CD4-positive, alpha-beta T cell treated with Interleukin-4 for 4 hours (primary cell): ENCODE data around the gene CCDC88B.
A peak's percentile ranks its signal among the peaks of the same experiment; 100 is the strongest.

Experiments used
- DNase-seq: peaks from one replicate; pipeline ENCODE4 v3.0.0-alpha.2; 2020

The CCDC88B gene

GRCh38 chr11:64364911-64365310 lies 24.9 kb downstream of the CCDC88B start:
- DNase-seq, result no peak

- no peak for DNase-seq
These were observed 26.7 kb downstream of the CCDC88B start for GRCh38 chr11:64366751-64367150.

GRCh38 chr11:64367931-64368672 lies 28.1 kb downstream of the CCDC88B start:
- no peak for DNase-seq

- DNase-seq, result no peak
These were observed 28.7 kb downstream of the CCDC88B start for GRCh38 chr11:64368673-64369074.

GRCh38 chr11:64369440-64370421 lies 29.7 kb downstream of the CCDC88B start:
- DNase-seq, result no peak

- DNase-seq, result no peak
These were observed 31.2 kb downstream of the CCDC88B start for GRCh38 chr11:64371201-64371600.

GRCh38 chr11:64372021-64372420 lies 32.0 kb downstream of the CCDC88B start:
- DNase-seq, result no peak

GRCh38 chr11:64372802-64373597 lies 33.0 kb downstream of the CCDC88B start:
- no peak for DNase-seq

GRCh38 chr11:64373598-64373974 lies 33.6 kb downstream of the CCDC88B start:
- no peak for DNase-seq

GRCh38 chr11:64376071-64376470 lies 36.1 kb downstream of the CCDC88B start:
- no peak for DNase-seq

GRCh38 chr11:64378335-64378880 lies 38.4 kb downstream of the CCDC88B start:
- DNase-seq, result no peak

GRCh38 chr11:64379160-64379559 lies 39.2 kb downstream of the CCDC88B start:
- DNase-seq, result no peak

- DNase-seq, result no peak
These were observed 40.1 kb downstream of the CCDC88B start for GRCh38 chr11:64379817-64380709.

GRCh38 chr11:64381350-64381749 lies 41.3 kb downstream of the CCDC88B start:
- DNase-seq, result no peak

GRCh38 chr11:64382047-64382446 lies 42.0 kb downstream of the CCDC88B start:
- DNase-seq, result no peak

GRCh38 chr11:64382586-64382985 lies 42.6 kb downstream of the CCDC88B start:
- DNase-seq, result no peak

GRCh38 chr11:64383580-64383979 lies 43.6 kb downstream of the CCDC88B start:
- no peak for DNase-seq

- no peak for DNase-seq
These were observed 44.2 kb downstream of the CCDC88B start for GRCh38 chr11:64384028-64384737.

GRCh38 chr11:64384981-64385944 lies 45.3 kb downstream of the CCDC88B start:
- peak; percentile 5 for DNase-seq
